ENCODE measurements around the gene CFAP45.

The CFAP45 gene

GRCh38 chr1:159838715-159839114 is 61.2 kb downstream of the CFAP45 start:
- Histone ChIP-seq H3K36me3 (ENCODE audit: insufficient read depth, low read length) (no peaks in the 10 kb centered on the region), H3K9ac (ENCODE audit: low read depth, low read length) (no peak overlapping the region), H3K4me1 (ENCODE audit: insufficient read depth, low read length) (no peaks in the 10 kb centered on the region), H3K9me3 (ENCODE audit: control insufficient read depth, insufficient read depth, low read length) (no peaks in the 10 kb centered on the region)

GRCh38 chr1:159835862-159836525 is 64.0 kb downstream of the CFAP45 start:
- Histone ChIP-seq H3K9ac (ENCODE audit: low read depth, low read length) (no peak overlapping the region), H3K36me3 (ENCODE audit: insufficient read depth, low read length) (no peaks in the 10 kb centered on the region), H3K9me3 (ENCODE audit: control insufficient read depth, insufficient read depth, low read length) (no peaks in the 10 kb centered on the region), H3K4me1 (ENCODE audit: insufficient read depth, low read length) (0 out of 2 replicates have a peak, but pooled peaks cover 4% of the 10 kb centered on the region)

- Histone ChIP-seq H3K9me3 (ENCODE audit: control insufficient read depth, insufficient read depth, low read length) (no peaks in the 10 kb centered on the region), H3K36me3 (ENCODE audit: insufficient read depth, low read length) (no peaks in the 10 kb centered on the region), H3K9ac (ENCODE audit: low read depth, low read length) (no peak overlapping the region), H3K4me1 (ENCODE audit: insufficient read depth, low read length) (0 out of 2 replicates have a peak, but pooled peaks cover 4% of the 10 kb centered on the region)
These were observed 64.6 kb downstream of the CFAP45 start for GRCh38 chr1:159835356-159835755.

DNA sequence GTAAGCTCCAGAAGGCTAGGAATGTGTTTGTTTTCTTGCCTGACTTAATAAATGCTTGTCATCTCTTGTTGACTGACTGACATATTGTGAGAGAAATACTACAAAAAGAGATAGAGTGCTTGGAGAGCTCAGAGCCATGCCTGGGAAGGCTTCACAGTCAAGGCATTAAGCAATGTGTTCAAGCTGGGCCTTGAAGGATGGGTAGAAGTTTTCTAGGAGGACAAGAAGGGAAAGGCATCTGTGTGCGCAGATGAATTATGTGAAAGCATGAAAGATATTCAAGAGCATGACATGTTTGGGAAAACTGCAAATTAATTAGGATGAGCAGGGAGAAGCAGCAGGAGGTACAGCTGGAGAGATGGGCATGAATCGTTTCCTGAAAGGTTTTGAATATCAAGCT is 67.7 kb downstream of the CFAP45 start:
- no peaks in the 10 kb centered on the region for H3K9me3 ChIP-seq (ENCODE audit: control insufficient read depth, insufficient read depth, low read length)
- peaks cover 7% of the 10 kb centered on the region; the same call in 1 of the 2 replicates for H3K4me1 ChIP-seq (ENCODE audit: insufficient read depth, low read length)
- H3K9ac ChIP-seq (ENCODE audit: low read depth, low read length): no peak overlapping the region
- H3K36me3 ChIP-seq (ENCODE audit: insufficient read depth, low read length): no peaks in the 10 kb centered on the region

GRCh38 chr1:159831412-159832141 is 68.4 kb downstream of the CFAP45 start:
- Histone ChIP-seq H3K9me3 (ENCODE audit: control insufficient read depth, insufficient read depth, low read length) (no peaks in the 10 kb centered on the region), H3K4me1 (ENCODE audit: insufficient read depth, low read length) (peaks cover 7% of the 10 kb centered on the region; the same call in 1 of the 2 replicates), H3K36me3 (ENCODE audit: insufficient read depth, low read length) (no peaks in the 10 kb centered on the region), H3K9ac (ENCODE audit: low read depth, low read length) (no peak overlapping the region)

GRCh38 chr1:159830722-159831121 is 69.2 kb downstream of the CFAP45 start:
- Histone ChIP-seq H3K36me3 (ENCODE audit: insufficient read depth, low read length) (no peaks in the 10 kb centered on the region), H3K9me3 (ENCODE audit: control insufficient read depth, insufficient read depth, low read length) (no peaks in the 10 kb centered on the region), H3K9ac (ENCODE audit: low read depth, low read length) (no peak overlapping the region), H3K4me1 (ENCODE audit: insufficient read depth, low read length) (peaks cover 7% of the 10 kb centered on the region; the same call in 1 of the 2 replicates)

GRCh38 chr1:159829822-159830465 is 70.0 kb downstream of the CFAP45 start:
- H3K4me1 ChIP-seq (ENCODE audit: insufficient read depth, low read length): peaks cover 7% of the 10 kb centered on the region; the same call in 1 of the 2 replicates
- no peak overlapping the region for H3K9ac ChIP-seq (ENCODE audit: low read depth, low read length)
- no peaks in the 10 kb centered on the region for H3K36me3 ChIP-seq (ENCODE audit: insufficient read depth, low read length)
- no peaks in the 10 kb centered on the region for H3K9me3 ChIP-seq (ENCODE audit: control insufficient read depth, insufficient read depth, low read length)

DNA sequence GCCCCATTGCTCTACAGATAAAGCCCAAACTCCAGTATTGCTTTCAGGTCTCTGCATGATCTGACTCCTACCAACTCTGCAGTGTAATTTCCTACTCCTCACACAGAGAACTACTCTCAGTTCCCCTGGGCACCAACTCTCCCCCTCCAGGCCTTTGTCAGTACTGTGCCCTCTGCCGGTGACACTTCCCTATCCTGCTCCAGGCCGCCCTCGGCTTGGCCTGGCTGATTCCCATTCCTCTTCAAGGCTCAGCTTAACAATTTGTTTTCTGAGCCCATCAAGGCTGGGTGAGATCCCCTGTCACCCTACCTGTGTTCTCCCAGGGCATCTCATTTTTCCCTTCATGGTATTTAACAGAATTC is 70.7 kb downstream of the CFAP45 start:
- Histone ChIP-seq H3K36me3 (ENCODE audit: insufficient read depth, low read length) (no peaks in the 10 kb centered on the region), H3K4me1 (ENCODE audit: insufficient read depth, low read length) (peaks cover 7% of the 10 kb centered on the region; the same call in 1 of the 2 replicates), H3K9ac (ENCODE audit: low read depth, low read length) (no peak overlapping the region), H3K9me3 (ENCODE audit: control insufficient read depth, insufficient read depth, low read length) (no peaks in the 10 kb centered on the region)

DNA sequence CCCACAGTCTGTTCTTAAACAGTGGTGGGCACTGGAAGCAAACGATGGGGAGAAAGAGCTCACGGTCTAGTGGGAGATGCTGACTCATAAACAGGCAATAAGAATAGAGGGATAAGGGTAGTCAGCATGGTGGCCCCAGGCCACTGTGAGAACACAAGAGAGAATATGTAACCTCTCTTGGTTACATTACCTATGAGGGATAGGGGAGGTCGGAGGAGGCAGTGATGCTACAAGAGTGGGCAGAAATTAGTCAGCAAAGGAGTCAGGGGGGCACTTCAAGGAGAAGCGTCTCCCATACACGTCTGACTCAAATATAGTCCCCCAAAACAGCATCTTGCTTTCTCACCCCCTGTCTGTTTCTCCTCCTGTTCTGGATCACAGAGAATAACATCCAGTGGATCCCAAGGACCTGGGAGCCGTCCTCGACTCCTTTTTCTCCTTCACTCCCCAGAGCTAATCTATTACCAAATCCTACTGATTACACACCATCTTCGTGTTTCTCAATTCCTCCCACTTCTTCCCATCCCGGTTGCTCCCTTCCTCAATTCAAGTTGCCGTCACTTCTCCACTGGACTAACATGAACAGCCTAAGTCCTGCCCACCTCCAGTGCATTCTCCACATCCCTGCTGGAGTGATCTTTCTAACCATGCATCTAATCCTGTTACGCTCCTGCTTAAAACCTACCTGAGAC is 71.2 kb downstream of the CFAP45 start:
- Histone ChIP-seq H3K9me3 (ENCODE audit: control insufficient read depth, insufficient read depth, low read length) (no peaks in the 10 kb centered on the region), H3K36me3 (ENCODE audit: insufficient read depth, low read length) (no peaks in the 10 kb centered on the region), H3K4me1 (ENCODE audit: insufficient read depth, low read length) (peaks cover 7% of the 10 kb centered on the region; the same call in 1 of the 2 replicates), H3K9ac (ENCODE audit: low read depth, low read length) (no peak overlapping the region)

DNA sequence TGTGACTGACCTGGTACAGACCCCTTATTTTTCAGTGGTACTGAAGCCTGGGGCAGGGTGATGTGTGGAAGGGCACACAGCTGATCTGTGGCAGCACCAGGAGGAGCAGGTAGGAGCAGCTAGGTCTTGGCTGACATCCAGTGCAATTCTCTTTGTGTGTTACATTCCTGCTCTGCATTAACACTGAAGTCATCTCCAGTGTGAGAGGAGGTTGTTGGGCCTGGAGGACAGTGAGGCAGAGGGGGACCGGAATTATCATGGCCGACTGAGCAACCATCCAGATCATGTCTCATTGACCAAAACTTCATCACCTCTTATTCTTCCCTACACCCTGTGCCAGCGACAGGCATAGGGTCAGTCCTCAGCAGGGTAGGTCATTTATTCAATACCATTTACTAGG is 71.8 kb downstream of the CFAP45 start:
- no peaks in the 10 kb centered on the region for H3K9me3 ChIP-seq (ENCODE audit: control insufficient read depth, insufficient read depth, low read length)
- H3K9ac ChIP-seq (ENCODE audit: low read depth, low read length): no peak overlapping the region
- no peaks in the 10 kb centered on the region for H3K36me3 ChIP-seq (ENCODE audit: insufficient read depth, low read length)
- peaks cover 12% of the 10 kb centered on the region; the same call in 1 of the 2 replicates for H3K4me1 ChIP-seq (ENCODE audit: insufficient read depth, low read length)

DNA sequence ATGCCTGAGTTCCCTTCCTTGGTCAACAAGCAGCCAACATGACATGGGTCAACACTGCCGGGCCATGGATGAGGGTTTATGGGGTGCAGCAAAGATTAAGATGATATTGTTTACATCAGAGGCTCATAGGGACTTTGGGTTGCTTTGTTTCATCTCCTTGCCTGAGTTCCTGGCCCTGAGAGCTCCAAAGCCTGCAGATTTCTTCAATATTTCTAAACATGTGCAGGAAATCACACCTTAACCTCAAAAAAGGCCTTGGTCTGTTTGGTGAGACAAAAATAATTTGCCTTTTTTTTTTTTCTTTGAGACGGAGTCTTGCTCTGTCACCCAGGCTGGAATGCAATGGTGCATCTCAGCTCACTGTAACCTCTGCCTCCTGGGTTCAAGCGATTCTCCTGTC is 72.4 kb downstream of the CFAP45 start:
- H3K4me1 ChIP-seq (ENCODE audit: insufficient read depth, low read length): peaks cover 12% of the 10 kb centered on the region; the same call in 1 of the 2 replicates
- no peaks in the 10 kb centered on the region for H3K9me3 ChIP-seq (ENCODE audit: control insufficient read depth, insufficient read depth, low read length)
- H3K36me3 ChIP-seq (ENCODE audit: insufficient read depth, low read length): no peaks in the 10 kb centered on the region
- H3K9ac ChIP-seq (ENCODE audit: low read depth, low read length): no peak overlapping the region

DNA sequence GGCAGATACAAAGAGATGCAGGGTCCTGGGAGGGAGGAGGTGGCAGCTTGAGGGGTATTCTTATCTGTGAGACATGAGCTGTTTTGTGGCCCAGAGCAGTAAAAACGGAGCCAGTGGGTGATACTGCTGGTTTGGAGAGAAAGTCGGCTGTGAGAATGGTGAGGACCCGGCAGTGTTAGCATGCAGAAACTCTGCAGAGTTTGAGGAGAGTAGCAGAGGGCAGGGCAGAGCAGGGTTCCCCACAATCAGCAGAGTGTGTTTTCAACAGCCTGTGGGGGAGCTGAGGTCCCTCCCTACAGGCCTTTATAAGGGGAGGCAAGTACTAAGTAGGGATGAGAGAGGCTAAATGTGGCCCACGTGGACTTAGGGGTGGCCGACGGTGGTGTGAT is 72.9 kb downstream of the CFAP45 start:
- H3K4me1 ChIP-seq (ENCODE audit: insufficient read depth, low read length): peaks cover 9% of the 10 kb centered on the region; the same call in 1 of the 2 replicates
- H3K36me3 ChIP-seq (ENCODE audit: insufficient read depth, low read length): no peaks in the 10 kb centered on the region
- H3K9me3 ChIP-seq (ENCODE audit: control insufficient read depth, insufficient read depth, low read length): no peaks in the 10 kb centered on the region
- no peak overlapping the region for H3K9ac ChIP-seq (ENCODE audit: low read depth, low read length)

DNA sequence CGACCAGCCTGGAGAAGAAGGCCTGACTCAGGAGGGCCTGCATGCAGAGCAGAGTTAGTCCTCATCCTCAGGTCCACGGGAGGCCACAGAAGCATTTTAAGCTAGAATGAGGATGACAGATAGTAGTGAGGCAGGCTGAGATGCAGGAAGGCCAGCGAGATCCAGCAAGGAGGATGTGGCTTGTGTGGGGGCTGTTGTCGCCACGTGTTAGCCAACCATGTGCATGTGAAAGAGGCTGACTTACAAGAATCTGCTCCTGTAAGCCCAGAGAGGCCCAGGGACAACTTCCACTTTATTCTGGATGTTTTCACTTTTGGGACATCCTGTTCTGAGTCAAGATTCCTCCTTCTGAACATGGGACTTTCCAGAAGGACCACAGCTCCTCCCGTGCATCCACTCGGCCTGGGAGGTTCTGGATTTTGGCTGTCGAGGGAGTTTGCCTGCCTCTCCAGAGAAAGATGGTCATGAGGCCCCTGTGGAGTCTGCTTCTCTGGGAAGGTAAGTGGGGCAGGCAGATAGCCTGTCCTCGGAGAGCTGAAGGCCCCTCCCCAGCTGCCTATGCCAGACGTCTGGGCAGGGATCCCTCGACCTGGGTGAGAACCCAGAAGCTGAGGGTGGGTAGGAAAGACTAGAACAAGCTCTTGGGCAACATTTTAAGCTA is 73.4 kb downstream of the CFAP45 start, which contains the start of gene SLAMF8:
SLAMF8 (plus strand) TSS at position 433 of the 661 bp plus-strand sequence; CDS start at position 459, 26 bp downstream.
- Histone ChIP-seq H3K4me1 (ENCODE audit: insufficient read depth, low read length) (peaks cover 9% of the 10 kb centered on the region; the same call in 1 of the 2 replicates), H3K9me3 (ENCODE audit: control insufficient read depth, insufficient read depth, low read length) (no peaks in the 10 kb centered on the region), H3K9ac (ENCODE audit: low read depth, low read length) (no peak within 1 kb of the TSS), H3K36me3 (ENCODE audit: insufficient read depth, low read length) (no peaks in the 10 kb centered on the region)

GRCh38 chr1:159825564-159825963 is 74.4 kb downstream of the CFAP45 start:
- no peaks in the 10 kb centered on the region for H3K36me3 ChIP-seq (ENCODE audit: insufficient read depth, low read length)
- no peaks in the 10 kb centered on the region for H3K9me3 ChIP-seq (ENCODE audit: control insufficient read depth, insufficient read depth, low read length)
- H3K4me1 ChIP-seq (ENCODE audit: insufficient read depth, low read length): peaks cover 9% of the 10 kb centered on the region; the same call in 1 of the 2 replicates
- H3K9ac ChIP-seq (ENCODE audit: low read depth, low read length): no peak overlapping the region

Measured in ES-I3 (cell line).